Measurements from ENCODE around the gene IWS1. TPM values are rescaled to one million over a fixed set of nuclear protein-coding genes. Genes with fewer than 3 reads are reported as not detected.

IWS1 gene
- total RNA-seq, 2 experiments from 2014 or later = 49.2 to 56.9 TPM

GRCh38 chr2:127462461-127462860, 63.8 kb downstream of the IWS1 start:
- intact Hi-C loops (cut with micrococcal nuclease; ENCODE audit: unreplicated experiment) = no loop called here
- BruUV-seq (replicated peaks) = no TSS peak

GRCh38 chr2:127456960-127457359, 69.3 kb downstream of the IWS1 start:
- Histone ChIP-seq H2AFZ (ENCODE audit: low read length) (no peak overlapping the region), H3K79me2 (ENCODE audit: insufficient read depth, low read depth, low read length) (no peaks in the 10 kb centered on the region), H3K9me2 (ENCODE audit: insufficient read depth, low read length) (no peaks in the 10 kb centered on the region), H4K20me1 (ENCODE audit: insufficient read depth, low read length) (no peaks in the 10 kb centered on the region), H3K9me3 (ENCODE audit: low read length) (no peaks in the 10 kb centered on the region), H3K4me3 (ENCODE audit: low read depth, low read length, poor library complexity, severe bottlenecking) (no peak overlapping the region), H3K4me2 (ENCODE audit: low read length) (no peak overlapping the region), H3K4me1 (ENCODE audit: insufficient read depth, low read length, poor library complexity, severe bottlenecking) (no peaks in the 10 kb centered on the region), H3K36me3 (ENCODE audit: insufficient read depth, low read length) (no peaks in the 10 kb centered on the region), H3K27ac (ENCODE audit: low read depth, low read length, poor library complexity, severe bottlenecking) (no peak overlapping the region)
- BruUV-seq (replicated peaks) = no TSS peak
- intact Hi-C loops (cut with micrococcal nuclease; ENCODE audit: unreplicated experiment) = no loop called here
- POLR2A ChIA-PET = interaction anchor here (0.6 kb wide), 2 partner anchors 183 to 475 kb away, joined by 3 to 4 read pairs; no protein-coding TSS in a partner anchor
- TF ChIP-seq EZH2phosphoT487 (IDR thresholded peaks at IDR 0.05; ENCODE audit: borderline replicate concordance, low read depth, low read length) (no peak), CTCF (conservative IDR thresholded peaks at IDR 0.05; ENCODE audit: low read length) (no peak)
- no peak for DNase-seq (ENCODE audit: low spot score)
- CTCF ChIA-PET (ENCODE audit: unreplicated experiment) = no interaction called here

More at GRCh38 chr2:127462461-127462860, 63.8 kb downstream of the IWS1 start:
- no peak for DNase-seq (ENCODE audit: low spot score)
- CTCF ChIA-PET (ENCODE audit: unreplicated experiment) = no interaction called here
- TF ChIP-seq CTCF (conservative IDR thresholded peaks at IDR 0.05; ENCODE audit: low read length) = no peak
- TF ChIP-seq EZH2phosphoT487 (IDR thresholded peaks at IDR 0.05; ENCODE audit: borderline replicate concordance, low read depth, low read length) = no peak
- no peaks in the 10 kb centered on the region for H3K9me3 ChIP-seq (ENCODE audit: low read length)
- H3K9me2 ChIP-seq (ENCODE audit: insufficient read depth, low read length) = no peaks in the 10 kb centered on the region
- H3K36me3 ChIP-seq (ENCODE audit: insufficient read depth, low read length) = no peaks in the 10 kb centered on the region
- H4K20me1 ChIP-seq (ENCODE audit: insufficient read depth, low read length) = no peaks in the 10 kb centered on the region
- H3K27ac ChIP-seq (ENCODE audit: low read depth, low read length, poor library complexity, severe bottlenecking) = no peak overlapping the region
- no peak overlapping the region for H2AFZ ChIP-seq (ENCODE audit: low read length)
- H3K4me1 ChIP-seq (ENCODE audit: insufficient read depth, low read length, poor library complexity, severe bottlenecking) = no peaks in the 10 kb centered on the region
- H3K4me2 ChIP-seq (ENCODE audit: low read length) = no peak overlapping the region
- POLR2A ChIA-PET = no interaction called here
- H3K79me2 ChIP-seq (ENCODE audit: insufficient read depth, low read depth, low read length) = no peaks in the 10 kb centered on the region
- no peak overlapping the region for H3K4me3 ChIP-seq (ENCODE audit: low read depth, low read length, poor library complexity, severe bottlenecking)

- TF ChIP-seq CTCF (conservative IDR thresholded peaks at IDR 0.05; ENCODE audit: low read length) (no peak), EZH2phosphoT487 (IDR thresholded peaks at IDR 0.05; ENCODE audit: borderline replicate concordance, low read depth, low read length) (no peak)
- Histone ChIP-seq H3K4me2 (ENCODE audit: low read length) (no peak overlapping the region), H3K9me2 (ENCODE audit: insufficient read depth, low read length) (no peaks in the 10 kb centered on the region), H3K4me1 (ENCODE audit: insufficient read depth, low read length, poor library complexity, severe bottlenecking) (no peaks in the 10 kb centered on the region), H2AFZ (ENCODE audit: low read length) (no peak overlapping the region), H3K9me3 (ENCODE audit: low read length) (no peaks in the 10 kb centered on the region), H3K27ac (ENCODE audit: low read depth, low read length, poor library complexity, severe bottlenecking) (no peak overlapping the region), H3K36me3 (ENCODE audit: insufficient read depth, low read length) (no peaks in the 10 kb centered on the region), H3K4me3 (ENCODE audit: low read depth, low read length, poor library complexity, severe bottlenecking) (no peak overlapping the region), H3K79me2 (ENCODE audit: insufficient read depth, low read depth, low read length) (no peaks in the 10 kb centered on the region), H4K20me1 (ENCODE audit: insufficient read depth, low read length) (no peaks in the 10 kb centered on the region)
- POLR2A ChIA-PET = no interaction called here
- CTCF ChIA-PET (ENCODE audit: unreplicated experiment) = interaction anchor here (1.0 kb wide), 1 partner anchor 23 kb away, joined by 3 read pairs; no protein-coding TSS in a partner anchor
- BruUV-seq (replicated peaks) = no TSS peak
- intact Hi-C loops (cut with micrococcal nuclease; ENCODE audit: unreplicated experiment) = no loop called here
- no peak for DNase-seq (ENCODE audit: low spot score)
Observed at GRCh38 chr2:127455566-127456493, 70.5 kb downstream of the IWS1 start.

Data from OCI-LY7 (cell line).